HAP-1 (cell line): ENCODE results near the gene MED27.

Experiments used
- DNase-seq, 2 experiments: peaks; one replicate each; pipeline ENCODE4 v3.0.0-alpha.2; 2016 to 2020; ENCODE audit warnings: low spot score in 2 of 2
- H3K27me3 ChIP-seq: fragments of 250-450 bp; sonication (Bioruptor Pico); 2 replicates; pipeline ENCODE4 v1.5.1; 2020; ENCODE audit warnings: low read depth, mild to moderate bottlenecking, moderate library complexity
- H3K36me3 ChIP-seq: fragments of 250-450 bp; sonication (Bioruptor Pico); replicated peaks from 2 replicates; pipeline ENCODE4 v1.5.1; 2020; ENCODE audit warnings: mild to moderate bottlenecking
- H3K4me1 ChIP-seq: fragments of 250-450 bp; sonication (Bioruptor Pico); 2 replicates; pipeline ENCODE4 v1.5.1; 2020; ENCODE audit warnings: mild to moderate bottlenecking
- H3K4me3 ChIP-seq: fragments of 250-450 bp; sonication (Bioruptor Pico); 2 replicates; pipeline ENCODE4 v1.5.1; 2020; ENCODE audit warnings: mild to moderate bottlenecking, moderate library complexity
- H3K9me3 ChIP-seq: fragments of 250-450 bp; sonication (Bioruptor Pico); 2 replicates; pipeline ENCODE4 v1.5.1; 2020; ENCODE audit warnings: mild to moderate bottlenecking, moderate library complexity
- in situ Hi-C: fragments of 300-500 bp; cut with MboI; formaldehyde crosslinking; loops from 3 replicates; pipeline ENCODE4 v1.14.3; 2020; ENCODE audit warnings: low sequenced_read_pairs, inconsistent platforms, mixed read lengths

The MED27 gene

GRCh38 chr9:131848570-131849160 is 231.0 kb downstream of the MED27 start:
- H3K9me3 ChIP-seq, result no peaks in the 10 kb centered on the region
- DNase-seq, result no peak
- H3K36me3 ChIP-seq, result no peaks in the 10 kb centered on the region
- no peaks in the 10 kb centered on the region for H3K27me3 ChIP-seq
- in situ Hi-C loops, result no loop called here
- H3K4me3 ChIP-seq, result no peak overlapping the region
- no peaks in the 10 kb centered on the region for H3K4me1 ChIP-seq

- H3K27me3 ChIP-seq, result no peaks in the 10 kb centered on the region
- H3K9me3 ChIP-seq, result no peaks in the 10 kb centered on the region
- in situ Hi-C loops, result no loop called here
- DNase-seq, result no peak
- H3K36me3 ChIP-seq, result no peaks in the 10 kb centered on the region
- no peak overlapping the region for H3K4me3 ChIP-seq
- H3K4me1 ChIP-seq, result no peaks in the 10 kb centered on the region
Measured at GRCh38 chr9:131847665-131848354, 231.9 kb downstream of the MED27 start.

- in situ Hi-C loops, result no loop called here
- no peaks in the 10 kb centered on the region for H3K4me1 ChIP-seq
Measured at GRCh38 chr9:131845305-131846298, 234.1 kb downstream of the MED27 start.

GRCh38 chr9:131844745-131845118 is 234.9 kb downstream of the MED27 start:
- no peak for DNase-seq
- no peaks in the 10 kb centered on the region for H3K27me3 ChIP-seq
- no peaks in the 10 kb centered on the region for H3K36me3 ChIP-seq
- no peaks in the 10 kb centered on the region for H3K4me1 ChIP-seq
- in situ Hi-C loops, result no loop called here
- H3K4me3 ChIP-seq, result no peak overlapping the region
- H3K9me3 ChIP-seq, result no peaks in the 10 kb centered on the region

More at GRCh38 chr9:131845305-131846298, 234.1 kb downstream of the MED27 start:
- no peak for DNase-seq
- H3K27me3 ChIP-seq, result no peaks in the 10 kb centered on the region
- no peaks in the 10 kb centered on the region for H3K36me3 ChIP-seq
- no peak overlapping the region for H3K4me3 ChIP-seq
- H3K9me3 ChIP-seq, result no peaks in the 10 kb centered on the region

GRCh38 chr9:131843989-131844744 is 235.5 kb downstream of the MED27 start:
- Histone ChIP-seq H3K4me3 (no peak overlapping the region), H3K9me3 (no peaks in the 10 kb centered on the region), H3K27me3 (no peaks in the 10 kb centered on the region), H3K36me3 (no peaks in the 10 kb centered on the region), H3K4me1 (no peaks in the 10 kb centered on the region)
- DNase-seq, result no peak
- in situ Hi-C loops, result no loop called here

- no peaks in the 10 kb centered on the region for H3K9me3 ChIP-seq
- H3K36me3 ChIP-seq, result no peaks in the 10 kb centered on the region
- no peaks in the 10 kb centered on the region for H3K4me1 ChIP-seq
- no peaks in the 10 kb centered on the region for H3K27me3 ChIP-seq
- no peak for DNase-seq
- H3K4me3 ChIP-seq, result no peak overlapping the region
- in situ Hi-C loops, result no loop called here
Measured at GRCh38 chr9:131841765-131842318, 237.8 kb downstream of the MED27 start.

- no peaks in the 10 kb centered on the region for H3K27me3 ChIP-seq
Measured at GRCh38 chr9:131840751-131841702, 238.6 kb downstream of the MED27 start.

GRCh38 chr9:131840220-131840619 is 239.4 kb downstream of the MED27 start:
- no peaks in the 10 kb centered on the region for H3K4me1 ChIP-seq
- H3K36me3 ChIP-seq, result no peaks in the 10 kb centered on the region
- H3K9me3 ChIP-seq, result no peaks in the 10 kb centered on the region
- H3K27me3 ChIP-seq, result no peaks in the 10 kb centered on the region
- H3K4me3 ChIP-seq, result no peak overlapping the region
- in situ Hi-C loops, result no loop called here
- DNase-seq, result no peak

More at GRCh38 chr9:131840751-131841702, 238.6 kb downstream of the MED27 start:
- Histone ChIP-seq H3K9me3 (no peaks in the 10 kb centered on the region), H3K4me1 (no peaks in the 10 kb centered on the region), H3K4me3 (no peak overlapping the region), H3K36me3 (no peaks in the 10 kb centered on the region)
- in situ Hi-C loops, result no loop called here
- no peak for DNase-seq

- no peak overlapping the region for H3K4me3 ChIP-seq
- H3K4me1 ChIP-seq, result no peaks in the 10 kb centered on the region
- DNase-seq, result no peak
- H3K36me3 ChIP-seq, result no peaks in the 10 kb centered on the region
- H3K27me3 ChIP-seq, result no peaks in the 10 kb centered on the region
- H3K9me3 ChIP-seq, result no peaks in the 10 kb centered on the region
- in situ Hi-C loops, result no loop called here
Measured at GRCh38 chr9:131839281-131840084, 240.2 kb downstream of the MED27 start.

- no peaks in the 10 kb centered on the region for H3K27me3 ChIP-seq
- H3K9me3 ChIP-seq, result no peaks in the 10 kb centered on the region
- peak in 1 of 2 experiments; percentile 29 for DNase-seq
- in situ Hi-C loops, result no loop called here
- H3K4me3 ChIP-seq, result no peak overlapping the region
- H3K36me3 ChIP-seq, result no peaks in the 10 kb centered on the region
- H3K4me1 ChIP-seq, result no peaks in the 10 kb centered on the region
Measured at GRCh38 chr9:131838530-131839280, 241.0 kb downstream of the MED27 start.

GRCh38 chr9:131837836-131838235 is 241.8 kb downstream of the MED27 start:
- Histone ChIP-seq H3K27me3 (no peaks in the 10 kb centered on the region), H3K4me1 (no peaks in the 10 kb centered on the region), H3K36me3 (no peaks in the 10 kb centered on the region), H3K4me3 (no peak overlapping the region), H3K9me3 (no peaks in the 10 kb centered on the region)
- no peak for DNase-seq
- in situ Hi-C loops, result no loop called here
